Natural killer cell treated with Interleukin-12 subunit alpha and Interleukin-12 subunit beta and Interleukin-15 and Interleukin-18, amount 100 ng/mL, for 72 hours (primary cell): ENCODE results near the gene LFNG. TPM values are rescaled to one million over a fixed set of nuclear protein-coding genes. Genes with fewer than 3 reads are reported as not detected.

ENCODE experiments used
- ATAC-seq, 2 donors: fragments of 150-1000 bp; cut with Tn5 transposase in 1 of 2; sonication (Bioruptor Pico), chemical (Tn5 transposase) in 1 of 2; 2 replicates each; pipeline ENCODE4 v1.10.0; 2021
- DNase-seq: peaks from one replicate; pipeline ENCODE4 v3.0.0; 2022; ENCODE audit warnings: low spot score
- H3K27ac Mint-ChIP-seq, 2 donors: 1 replicate in 1 of 2; 2 replicates in 1 of 2; pipeline ENCODE4 v1.8.0; 2022; ENCODE audit warnings: mixed read lengths in 2 of 2, mild to moderate bottlenecking in 1 of 2, moderate library complexity in 1 of 2
- H3K27me3 Mint-ChIP-seq, 2 donors: 1 replicate in 1 of 2; 2 replicates in 1 of 2; pipeline ENCODE4 v1.8.0; 2022; ENCODE audit warnings: mixed read lengths in 2 of 2
- H3K36me3 Mint-ChIP-seq: one replicate; pipeline ENCODE4 v1.8.0; 2022; ENCODE audit warnings: mixed read lengths
- H3K4me1 Mint-ChIP-seq, 2 donors: 1 replicate in 1 of 2; 2 replicates in 1 of 2; pipeline ENCODE4 v1.8.0; 2022; ENCODE audit warnings: low read depth in 2 of 2, mixed read lengths in 2 of 2, mild to moderate bottlenecking in 1 of 2
- H3K4me3 Mint-ChIP-seq: one replicate; pipeline ENCODE4 v1.8.0; 2022; ENCODE audit warnings: mixed read lengths
- H3K9me3 Mint-ChIP-seq: 2 replicates; pipeline ENCODE4 v1.8.0; 2022; ENCODE audit warnings: mixed read lengths
- total RNA-seq, 2 donors: library from RNA; stranded (reverse); gene quantifications; one replicate each; pipeline ENCODE4 v1.2.3, GENCODE V29; 2022

Gene LFNG
- total RNA-seq, 2 donors from 2014 or later: 89.8 to 153 TPM

DNA sequence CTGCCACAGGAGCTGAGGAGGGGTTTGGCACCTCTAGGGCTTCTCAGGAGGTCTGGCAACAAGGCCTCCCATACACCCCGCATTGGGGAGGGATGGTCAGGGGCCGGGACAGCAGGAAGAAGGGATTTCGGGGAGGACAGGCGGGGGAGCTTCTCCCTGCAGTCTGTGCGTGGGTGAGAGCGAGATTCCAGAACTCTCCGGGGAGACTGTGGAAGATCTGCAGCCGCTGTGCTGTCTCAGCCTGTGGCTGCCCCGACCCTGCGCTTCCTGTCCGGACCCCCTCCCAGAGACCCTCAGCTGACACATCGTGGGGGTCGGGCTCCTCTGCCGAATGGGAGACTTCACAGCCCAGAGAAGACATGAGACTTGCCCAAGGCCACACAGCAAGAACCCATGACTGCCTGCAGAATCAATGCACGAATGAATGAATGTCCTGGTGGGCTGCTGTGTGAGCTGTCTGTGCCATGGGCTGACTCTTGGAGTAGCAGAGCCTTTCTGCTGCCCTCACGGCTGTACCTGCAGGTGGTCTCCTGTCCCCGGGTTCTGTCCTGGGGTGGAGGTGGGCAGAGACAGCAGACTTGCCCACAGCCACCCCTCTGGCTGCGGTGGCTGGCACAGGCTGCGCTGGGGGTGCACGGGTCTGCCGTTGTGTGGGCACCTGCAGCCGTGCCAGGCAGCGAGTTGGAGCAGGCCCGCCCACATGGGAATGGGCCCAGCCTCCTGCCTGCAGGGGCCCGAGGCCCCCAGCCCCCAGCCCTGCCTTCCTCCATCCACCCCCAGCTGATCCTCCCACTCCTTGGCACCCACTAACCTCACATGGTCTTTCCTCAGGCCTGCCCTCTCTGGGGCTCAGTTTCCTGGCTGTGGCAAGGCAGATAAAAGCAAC, 16.3 kb upstream of the LFNG start:
- no peaks in the 10 kb centered on the region for H3K36me3 Mint-ChIP-seq
- H3K4me1 Mint-ChIP-seq: peaks cover under 1 to 5% of the 10 kb centered on the region in 2 donors
- DNase-seq: no peak
- H3K9me3 Mint-ChIP-seq: no peaks in the 10 kb centered on the region
- ATAC-seq: no peak
- H3K27me3 Mint-ChIP-seq: no peaks in the 10 kb centered on the region
- no peak overlapping the region for H3K27ac Mint-ChIP-seq
- no peak overlapping the region for H3K4me3 Mint-ChIP-seq

DNA sequence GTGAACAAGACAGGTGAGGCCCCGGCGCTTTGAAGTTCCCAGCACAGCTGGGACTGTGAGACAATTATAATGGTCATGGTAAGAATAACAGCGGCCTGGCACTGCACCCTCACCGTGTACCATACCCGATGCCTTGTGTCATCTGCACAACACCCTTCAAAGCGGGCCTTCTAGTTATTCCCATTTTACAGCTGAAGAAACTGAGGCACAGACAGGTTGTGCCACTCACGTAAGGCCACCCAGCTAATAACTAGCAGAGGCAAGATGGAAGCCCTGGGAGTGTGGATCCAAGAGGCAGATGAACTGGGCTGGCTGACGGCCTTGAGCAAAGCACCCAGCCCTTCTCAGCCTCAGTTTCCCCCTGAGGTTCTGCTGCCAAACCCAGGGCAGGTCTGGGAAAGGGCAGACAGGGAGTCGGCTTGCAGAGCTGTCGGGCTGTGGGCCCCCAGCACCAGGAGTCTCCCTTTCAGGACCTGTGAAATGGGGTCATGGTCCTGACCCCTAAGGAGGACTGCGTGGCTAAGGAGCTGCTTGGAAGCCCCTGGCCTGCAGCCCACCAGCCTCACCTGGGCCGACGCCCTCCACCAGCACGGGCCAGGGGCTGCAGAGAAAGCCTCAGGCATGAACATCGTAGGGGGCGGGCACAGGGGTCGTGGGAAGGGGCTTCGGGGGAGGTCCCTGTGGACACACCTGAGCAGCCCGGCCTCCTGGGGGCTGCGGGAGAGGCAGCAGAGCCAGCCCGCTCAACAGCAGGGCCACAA, 15.3 kb upstream of the LFNG start:
- no peaks in the 10 kb centered on the region for H3K9me3 Mint-ChIP-seq
- ATAC-seq (no peak), DNase-seq (no peak)
- H3K27me3 Mint-ChIP-seq: no peaks in the 10 kb centered on the region
- H3K36me3 Mint-ChIP-seq: no peaks in the 10 kb centered on the region
- peaks cover 11 to 15% of the 10 kb centered on the region in 2 donors for H3K4me1 Mint-ChIP-seq
- no peak overlapping the region for H3K4me3 Mint-ChIP-seq
- H3K27ac Mint-ChIP-seq: no peak overlapping the region

DNA sequence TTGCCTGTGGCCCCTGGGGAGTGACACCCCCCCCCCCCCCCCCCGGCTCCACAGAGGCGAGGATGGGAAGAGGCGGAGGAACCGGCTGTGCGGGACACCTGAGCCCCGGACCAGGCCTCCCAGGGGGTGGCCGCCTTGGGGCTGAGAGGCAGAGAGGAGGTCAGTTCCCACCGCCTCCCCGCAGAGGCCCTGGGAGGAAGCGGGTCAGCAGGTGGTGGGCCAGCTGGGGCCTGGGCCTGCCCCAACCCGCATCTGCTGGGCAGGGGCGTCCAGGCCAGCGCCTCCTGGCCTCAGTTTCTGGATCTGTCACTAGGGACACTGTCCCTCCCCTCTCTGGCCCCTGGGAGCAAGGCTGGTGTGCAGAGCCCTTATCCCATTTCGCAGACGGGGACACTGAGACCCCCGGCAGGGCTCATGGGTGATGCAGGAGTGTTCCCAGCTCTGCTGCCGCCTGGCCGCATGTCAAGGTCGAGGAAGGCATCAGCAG, 14.6 kb upstream of the LFNG start:
- Mint-ChIP-seq H3K4me3 (no peak overlapping the region), H3K4me1 (peaks cover 13 to 17% of the 10 kb centered on the region in 2 donors), H3K9me3 (no peaks in the 10 kb centered on the region), H3K36me3 (no peaks in the 10 kb centered on the region), H3K27ac (no peak overlapping the region), H3K27me3 (no peaks in the 10 kb centered on the region)
- ATAC-seq (no peak), DNase-seq (no peak)

DNA sequence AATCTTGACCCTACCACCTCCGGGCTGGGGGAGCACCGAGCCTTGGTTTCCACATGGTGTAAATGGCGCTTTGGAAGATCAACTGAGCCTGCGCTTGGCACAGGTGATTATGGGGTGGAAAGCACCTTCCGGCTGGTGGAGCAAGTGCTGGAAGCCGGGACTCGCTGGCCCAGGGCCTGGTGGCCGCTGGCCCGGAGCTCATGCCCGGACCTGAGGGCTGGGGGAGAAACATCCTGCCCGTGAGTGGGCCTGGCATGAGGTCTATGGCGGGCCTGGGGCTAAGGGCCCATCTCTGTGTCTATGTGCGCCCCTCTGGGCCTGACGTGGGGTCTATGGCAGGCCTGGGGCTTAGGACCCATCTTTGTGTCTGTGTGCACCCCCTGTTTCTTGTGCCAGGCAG, 14.2 kb upstream of the LFNG start:
- peaks cover 13 to 20% of the 10 kb centered on the region in 2 donors for H3K4me1 Mint-ChIP-seq
- no peak overlapping the region for H3K4me3 Mint-ChIP-seq
- no peaks in the 10 kb centered on the region for H3K27me3 Mint-ChIP-seq
- H3K36me3 Mint-ChIP-seq: no peaks in the 10 kb centered on the region
- H3K27ac Mint-ChIP-seq: no peak overlapping the region
- H3K9me3 Mint-ChIP-seq: no peaks in the 10 kb centered on the region
- ATAC-seq (no peak), DNase-seq (no peak)

DNA sequence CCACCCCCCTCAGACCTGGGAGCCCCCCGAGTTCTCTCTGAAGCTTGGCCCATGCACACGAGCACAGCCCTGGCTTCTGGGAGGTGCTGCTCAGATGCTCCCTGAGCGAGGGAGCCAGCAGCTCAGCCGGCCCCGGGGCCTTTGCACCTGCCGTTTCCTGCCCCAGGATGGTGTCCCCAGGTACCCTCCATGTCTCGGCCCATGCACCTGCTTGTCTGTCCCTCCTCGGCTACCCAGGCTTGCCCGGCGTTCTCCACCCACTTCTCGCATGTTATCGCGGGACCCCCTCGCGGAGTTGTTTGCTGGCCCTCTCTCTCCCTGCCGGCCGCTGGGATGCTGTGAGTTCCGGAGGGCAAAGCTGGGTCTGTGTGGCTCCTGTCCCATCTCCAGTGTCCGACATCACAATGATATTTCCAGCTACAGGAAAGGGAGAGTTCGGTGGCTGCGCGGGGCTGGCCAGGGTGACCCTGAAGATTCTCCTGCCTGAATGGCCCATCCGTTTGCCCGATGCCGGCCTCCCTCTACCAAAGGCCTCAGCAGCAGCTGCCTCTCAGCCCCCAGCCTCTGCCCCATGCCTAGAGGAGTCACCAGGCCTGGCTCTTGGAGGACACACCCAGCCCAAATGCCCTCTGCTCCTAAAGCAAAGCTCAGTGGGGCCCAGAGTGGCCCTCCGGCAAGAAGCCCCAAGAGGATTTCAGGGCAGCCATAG, 12.2 kb upstream of the LFNG start:
- H3K27ac Mint-ChIP-seq: no peak overlapping the region
- DNase-seq: no peak
- H3K4me3 Mint-ChIP-seq: no peak overlapping the region
- peaks cover 18 to 26% of the 10 kb centered on the region in 2 donors for H3K4me1 Mint-ChIP-seq
- no peaks in the 10 kb centered on the region for H3K36me3 Mint-ChIP-seq
- H3K9me3 Mint-ChIP-seq: no peaks in the 10 kb centered on the region
- no peaks in the 10 kb centered on the region for H3K27me3 Mint-ChIP-seq
- no peak for ATAC-seq

DNA sequence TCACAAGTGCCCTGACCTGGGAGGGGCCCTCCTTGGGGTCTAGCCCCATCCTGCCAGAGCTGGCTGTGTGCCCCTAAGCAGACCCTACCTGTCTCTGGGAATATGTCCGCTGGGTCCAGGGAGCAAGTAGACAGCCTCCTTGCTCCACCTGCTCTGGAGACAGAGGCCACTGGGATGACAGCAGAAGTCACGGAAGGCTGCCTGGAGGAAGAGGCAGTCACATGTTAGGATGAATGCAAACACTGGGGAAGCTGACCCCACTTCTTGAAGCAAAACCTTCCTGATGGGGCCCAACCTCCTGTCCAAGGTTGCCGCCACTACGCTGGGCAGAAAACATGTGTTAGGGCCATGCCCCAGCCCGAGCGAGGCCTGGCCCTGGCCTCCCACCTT, 11.7 kb upstream of the LFNG start:
- DNase-seq (no peak), ATAC-seq (no peak)
- Mint-ChIP-seq H3K9me3 (no peaks in the 10 kb centered on the region), H3K36me3 (no peaks in the 10 kb centered on the region), H3K4me1 (peaks cover 23 to 32% of the 10 kb centered on the region in 2 donors), H3K27ac (peak overlapping the region in 1 of 2 donors; percentile 57), H3K4me3 (no peak overlapping the region), H3K27me3 (no peaks in the 10 kb centered on the region)

DNA sequence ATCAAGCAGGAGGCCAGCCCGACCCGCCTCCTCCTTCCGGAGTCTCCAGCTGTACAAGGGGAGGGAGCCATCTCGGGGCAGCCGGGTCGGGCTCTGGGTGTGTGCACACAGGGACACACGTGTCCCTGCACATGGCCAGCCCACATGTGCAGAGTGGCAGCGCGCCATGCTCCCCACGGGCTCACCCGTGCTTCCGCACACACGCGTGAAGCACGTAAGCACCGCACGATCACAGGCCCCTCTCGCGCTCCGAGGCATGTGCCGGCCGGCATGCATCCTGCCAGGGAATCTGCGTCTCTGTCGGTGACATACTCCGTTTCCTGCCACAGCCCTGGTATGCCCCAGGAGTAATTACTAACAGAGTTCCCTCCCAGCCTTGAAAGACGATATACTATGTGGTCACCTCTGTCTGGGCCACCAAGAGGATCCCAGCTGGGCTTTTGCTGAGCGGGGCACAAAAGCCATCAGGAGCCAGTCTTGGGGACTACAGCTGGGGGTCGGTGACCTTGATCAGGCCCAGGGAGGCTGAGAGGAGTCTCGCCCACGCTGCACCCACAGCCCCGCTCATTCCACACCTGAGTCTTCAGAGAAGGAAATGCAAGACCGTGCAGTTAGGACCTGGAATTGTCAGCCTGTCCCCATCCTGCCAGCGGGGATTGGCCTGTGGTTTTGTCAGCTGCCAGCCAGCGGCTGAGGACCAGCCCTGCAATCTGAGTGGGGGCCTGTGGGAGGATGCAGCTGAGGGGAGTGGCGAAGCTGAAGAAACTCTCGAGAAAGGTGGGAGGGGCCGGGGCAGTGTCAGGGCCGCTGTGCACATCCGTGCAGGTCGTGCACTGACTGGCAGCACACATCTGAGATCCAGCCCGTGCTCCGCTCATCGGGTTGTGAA, 11.0 kb upstream of the LFNG start:
- peaks cover 25 to 35% of the 10 kb centered on the region in 2 donors for H3K4me1 Mint-ChIP-seq
- H3K27ac Mint-ChIP-seq: peak overlapping the region; percentile 57 to 77
- H3K9me3 Mint-ChIP-seq: no peaks in the 10 kb centered on the region
- no peaks in the 10 kb centered on the region for H3K27me3 Mint-ChIP-seq
- DNase-seq (peak; percentile 83), ATAC-seq (peak; percentile 76 to 83)
- H3K36me3 Mint-ChIP-seq: no peaks in the 10 kb centered on the region
- H3K4me3 Mint-ChIP-seq: peak overlapping the region; percentile 63

DNA sequence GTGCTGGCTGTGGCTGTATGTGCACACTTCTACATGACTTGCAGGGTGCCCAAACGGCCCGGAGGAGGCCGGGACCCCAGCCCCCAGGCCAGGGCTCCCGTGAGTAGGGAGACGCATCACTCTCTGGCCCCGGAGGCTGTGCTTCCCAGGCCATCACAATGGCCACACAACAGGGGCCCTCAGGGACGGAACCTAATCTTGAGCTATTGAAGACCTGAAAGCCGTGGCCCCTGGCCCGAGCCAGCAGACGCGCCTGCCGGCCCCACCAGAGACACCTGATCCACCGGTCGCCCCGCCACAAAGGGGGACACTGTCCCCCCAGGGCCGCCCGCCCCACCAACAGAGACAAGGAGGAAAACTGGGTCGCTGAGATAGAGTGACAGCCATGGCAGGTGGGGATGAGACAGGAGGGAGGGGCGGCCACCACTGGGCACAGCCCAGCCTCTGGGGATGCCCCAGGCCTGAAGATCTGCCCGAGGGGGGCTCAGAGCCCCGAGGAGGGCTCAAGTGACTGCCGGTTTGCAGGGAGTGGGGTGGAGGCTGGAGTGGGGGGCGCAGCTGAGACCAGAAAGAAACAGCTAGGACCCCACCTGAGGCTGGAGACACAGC, 10.2 kb upstream of the LFNG start:
- Mint-ChIP-seq H3K9me3 (no peaks in the 10 kb centered on the region), H3K4me1 (peaks cover 25 to 35% of the 10 kb centered on the region in 2 donors), H3K27me3 (no peaks in the 10 kb centered on the region), H3K4me3 (peak overlapping the region; percentile 63), H3K36me3 (no peaks in the 10 kb centered on the region), H3K27ac (peak overlapping the region; percentile 57 to 77)
- ATAC-seq (no peak), DNase-seq (no peak)

DNA sequence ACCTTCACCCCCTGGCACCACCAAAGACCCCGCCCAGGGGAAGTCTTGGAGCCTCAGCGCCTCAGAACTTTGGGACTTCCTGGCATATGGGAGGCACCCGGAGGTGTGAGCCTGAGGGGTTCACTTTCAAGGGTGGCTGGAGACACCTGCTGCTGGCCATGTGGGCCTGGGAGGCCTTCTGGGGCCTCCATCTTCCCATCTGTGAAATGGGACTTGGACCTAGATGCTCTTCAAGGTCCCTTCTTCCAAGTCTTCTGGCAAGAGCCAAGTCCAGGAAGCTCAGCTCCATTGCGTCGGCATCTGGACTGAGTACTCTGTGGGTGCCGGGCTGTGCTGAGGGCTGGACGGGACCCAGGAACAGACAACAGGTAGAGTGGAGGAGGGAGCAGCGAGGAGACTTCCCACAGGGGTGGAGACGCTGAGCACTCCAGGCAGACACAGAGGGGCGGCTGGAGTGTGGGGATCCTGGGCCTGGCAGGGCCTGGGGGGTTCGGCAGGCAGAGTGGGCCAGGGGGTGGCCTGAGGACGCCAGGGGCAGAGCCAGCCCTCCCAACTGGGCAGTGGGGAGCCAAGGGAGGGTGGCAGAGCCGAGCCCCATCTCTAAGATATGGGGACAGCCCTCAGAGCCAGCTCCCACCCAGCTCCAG, 9.3 kb upstream of the LFNG start:
- DNase-seq (no peak), ATAC-seq (no peak)
- Mint-ChIP-seq H3K27me3 (no peaks in the 10 kb centered on the region), H3K9me3 (no peaks in the 10 kb centered on the region), H3K4me3 (peak overlapping the region; percentile 22), H3K27ac (peak overlapping the region; percentile 18 to 44), H3K36me3 (no peaks in the 10 kb centered on the region), H3K4me1 (peaks cover 25 to 35% of the 10 kb centered on the region in 2 donors)

DNA sequence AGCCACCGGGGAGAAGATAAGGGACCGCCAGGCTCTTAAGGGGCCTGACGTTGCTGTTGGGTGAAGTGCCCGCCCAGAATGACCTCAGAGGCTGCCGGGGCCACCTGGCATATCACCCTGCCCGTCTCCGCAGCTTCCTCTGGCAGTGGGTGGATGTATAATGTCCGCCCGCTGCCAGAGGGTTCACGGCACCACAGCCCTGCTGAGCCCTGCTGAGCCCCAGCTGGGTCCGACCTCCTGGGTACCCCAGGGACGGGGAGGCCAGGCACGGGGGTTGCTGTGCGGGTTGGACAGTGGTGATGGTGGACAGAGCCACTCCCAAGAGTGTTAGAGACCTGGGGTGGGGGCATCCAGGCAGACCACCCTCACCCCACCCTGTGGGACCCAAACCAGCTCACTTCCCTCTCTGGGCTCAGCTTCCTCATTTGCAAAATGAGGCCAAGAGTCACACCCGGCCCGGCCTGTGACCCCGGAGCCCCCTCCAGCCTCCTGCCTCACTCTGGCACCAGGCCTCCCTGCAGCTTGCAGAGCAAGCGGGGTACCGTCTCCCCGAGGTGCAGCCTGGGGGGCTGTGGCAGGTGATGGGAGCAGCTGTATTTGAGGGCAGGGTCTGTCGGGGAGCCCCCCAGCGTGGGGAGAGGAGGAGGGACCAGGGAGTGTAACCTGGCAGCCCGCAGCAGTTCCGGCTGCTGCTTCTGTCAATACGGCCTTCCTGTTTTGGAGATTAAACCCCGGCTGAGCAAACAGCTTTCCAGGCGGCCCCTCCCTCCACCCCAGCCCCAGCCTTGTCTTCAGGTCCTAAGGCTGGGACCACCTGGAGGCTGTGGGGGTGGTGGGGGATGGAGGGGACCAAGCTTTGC, 8.4 kb upstream of the LFNG start:
- H3K36me3 Mint-ChIP-seq: no peaks in the 10 kb centered on the region
- DNase-seq (no peak), ATAC-seq (peak; percentile 65 to 72)
- H3K27ac Mint-ChIP-seq: peak overlapping the region; percentile 80 to 82
- H3K4me1 Mint-ChIP-seq: peaks cover 25 to 35% of the 10 kb centered on the region in 2 donors
- no peaks in the 10 kb centered on the region for H3K9me3 Mint-ChIP-seq
- no peaks in the 10 kb centered on the region for H3K27me3 Mint-ChIP-seq
- peak overlapping the region; percentile 41 for H3K4me3 Mint-ChIP-seq

DNA sequence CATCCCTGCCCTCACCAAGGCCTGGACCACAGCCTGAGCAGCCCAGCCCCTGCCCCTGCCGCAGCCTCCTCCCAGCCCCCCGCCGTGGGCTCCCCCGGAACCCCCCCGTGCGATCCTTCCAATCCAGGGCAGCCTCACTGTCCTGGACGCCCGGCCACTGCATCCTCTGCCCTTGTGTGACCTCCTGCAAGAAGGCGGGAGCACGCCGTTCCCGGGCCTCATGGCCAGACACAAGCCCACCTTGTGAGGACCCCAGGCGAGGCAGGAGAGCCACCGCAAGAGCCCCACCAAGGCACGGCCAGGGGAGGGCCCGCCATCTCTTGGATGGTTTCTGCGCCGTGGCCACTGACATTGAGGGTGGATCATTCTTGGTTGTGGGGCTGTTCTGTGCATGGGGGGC, 7.8 kb upstream of the LFNG start:
- Mint-ChIP-seq H3K9me3 (no peaks in the 10 kb centered on the region), H3K36me3 (no peaks in the 10 kb centered on the region), H3K4me3 (peak overlapping the region; percentile 74), H3K4me1 (peaks cover 25 to 32% of the 10 kb centered on the region in 2 donors), H3K27me3 (no peaks in the 10 kb centered on the region), H3K27ac (peak overlapping the region; percentile 80 to 82)
- DNase-seq (no peak), ATAC-seq (no peak)
